Transverse colon (tissue), 4 donors: ENCODE results near the gene ERP27.

Experiments used
- EP300 ChIP-seq: sonication (generic); formaldehyde crosslinking; IDR thresholded peaks from one replicate; pipeline ENCODE4 v1.6.1; 2017; ENCODE audit warnings: antibody characterized with exemption, low read depth
- POLR2A ChIP-seq: fragments of 450-650 bp; IDR thresholded peaks from one replicate; pipeline ENCODE4 v1.6.1; 2016; ENCODE audit warnings: antibody characterized with exemption, mild to moderate bottlenecking, moderate library complexity
- POLR2AphosphoS5 ChIP-seq, 3 donors: sonication (generic); formaldehyde crosslinking; IDR thresholded peaks; one replicate each; pipeline ENCODE4 v1.6.1; 2016; ENCODE audit warnings: antibody characterized with exemption in 3 of 3
- TF ChIP-seq, protein P1 (sequence below), 5 experiments: fragments of 200-600 bp in 3 of 5; fragments of 450-650 bp in 2 of 5; sonication (generic) in 3 of 5; IDR thresholded peaks; 1 replicate in 2 of 5; 2 replicates in 3 of 5; pipeline ENCODE4 v1.5.1; 2016 to 2017; ENCODE audit warnings: antibody characterized with exemption in 5 of 5, inconsistent platforms in 3 of 5, mild to moderate bottlenecking in 2 of 5, moderate library complexity in 1 of 5

DNA sequence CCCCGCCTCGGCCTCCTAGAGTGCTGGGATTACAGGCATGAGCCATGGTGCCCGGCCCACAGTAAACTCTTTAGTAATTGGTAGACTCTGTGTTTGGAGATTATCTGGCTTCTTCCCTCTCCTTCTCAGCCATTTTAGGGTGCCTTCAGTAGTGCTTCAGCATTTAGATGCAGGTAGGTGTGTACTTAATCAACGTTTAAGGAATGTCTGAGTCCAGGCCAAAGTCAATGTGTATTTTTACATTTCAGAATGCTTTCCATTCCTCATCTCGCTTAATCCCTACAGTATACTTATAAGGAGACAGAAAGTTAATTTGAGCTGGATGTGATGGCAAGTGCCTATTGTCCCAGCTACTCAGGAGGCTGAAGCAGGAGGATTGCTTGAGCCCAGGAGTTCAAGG, 32.2 kb downstream of the ERP27 start:
- TF ChIP-seq EP300 (no peak), POLR2A (no peak), POLR2AphosphoS5 (IDR thresholded peaks at IDR 0.05) (no peak)
- TF ChIP-seq, protein P1, sequence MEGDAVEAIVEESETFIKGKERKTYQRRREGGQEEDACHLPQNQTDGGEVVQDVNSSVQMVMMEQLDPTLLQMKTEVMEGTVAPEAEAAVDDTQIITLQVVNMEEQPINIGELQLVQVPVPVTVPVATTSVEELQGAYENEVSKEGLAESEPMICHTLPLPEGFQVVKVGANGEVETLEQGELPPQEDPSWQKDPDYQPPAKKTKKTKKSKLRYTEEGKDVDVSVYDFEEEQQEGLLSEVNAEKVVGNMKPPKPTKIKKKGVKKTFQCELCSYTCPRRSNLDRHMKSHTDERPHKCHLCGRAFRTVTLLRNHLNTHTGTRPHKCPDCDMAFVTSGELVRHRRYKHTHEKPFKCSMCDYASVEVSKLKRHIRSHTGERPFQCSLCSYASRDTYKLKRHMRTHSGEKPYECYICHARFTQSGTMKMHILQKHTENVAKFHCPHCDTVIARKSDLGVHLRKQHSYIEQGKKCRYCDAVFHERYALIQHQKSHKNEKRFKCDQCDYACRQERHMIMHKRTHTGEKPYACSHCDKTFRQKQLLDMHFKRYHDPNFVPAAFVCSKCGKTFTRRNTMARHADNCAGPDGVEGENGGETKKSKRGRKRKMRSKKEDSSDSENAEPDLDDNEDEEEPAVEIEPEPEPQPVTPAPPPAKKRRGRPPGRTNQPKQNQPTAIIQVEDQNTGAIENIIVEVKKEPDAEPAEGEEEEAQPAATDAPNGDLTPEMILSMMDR (IDR thresholded peaks at IDR 0.05), result no peak
